ENCODE measurements around the gene SAP30BP.

The SAP30BP gene

DNA sequence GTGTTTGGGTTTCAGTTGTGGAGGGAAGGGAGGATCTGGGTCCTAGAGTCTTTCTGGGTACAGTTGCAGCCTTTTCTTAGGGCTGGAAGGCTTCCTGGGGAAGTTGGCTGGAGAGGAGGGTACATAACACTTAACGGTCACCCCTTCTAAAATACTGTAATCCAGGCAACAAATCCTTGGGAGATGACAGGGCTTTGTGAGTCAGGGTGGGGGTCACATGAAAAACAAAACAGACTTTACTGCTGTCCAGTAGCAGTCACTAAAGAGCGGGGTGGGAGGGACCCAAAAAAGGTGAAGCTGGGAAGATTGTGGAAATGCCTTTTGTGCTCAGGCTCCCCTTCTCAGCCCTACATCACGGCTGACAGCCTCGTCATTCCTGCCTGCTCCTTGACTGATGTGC, 6.3 kb downstream of the SAP30BP start:
- TF ChIP-seq, protein P1, sequence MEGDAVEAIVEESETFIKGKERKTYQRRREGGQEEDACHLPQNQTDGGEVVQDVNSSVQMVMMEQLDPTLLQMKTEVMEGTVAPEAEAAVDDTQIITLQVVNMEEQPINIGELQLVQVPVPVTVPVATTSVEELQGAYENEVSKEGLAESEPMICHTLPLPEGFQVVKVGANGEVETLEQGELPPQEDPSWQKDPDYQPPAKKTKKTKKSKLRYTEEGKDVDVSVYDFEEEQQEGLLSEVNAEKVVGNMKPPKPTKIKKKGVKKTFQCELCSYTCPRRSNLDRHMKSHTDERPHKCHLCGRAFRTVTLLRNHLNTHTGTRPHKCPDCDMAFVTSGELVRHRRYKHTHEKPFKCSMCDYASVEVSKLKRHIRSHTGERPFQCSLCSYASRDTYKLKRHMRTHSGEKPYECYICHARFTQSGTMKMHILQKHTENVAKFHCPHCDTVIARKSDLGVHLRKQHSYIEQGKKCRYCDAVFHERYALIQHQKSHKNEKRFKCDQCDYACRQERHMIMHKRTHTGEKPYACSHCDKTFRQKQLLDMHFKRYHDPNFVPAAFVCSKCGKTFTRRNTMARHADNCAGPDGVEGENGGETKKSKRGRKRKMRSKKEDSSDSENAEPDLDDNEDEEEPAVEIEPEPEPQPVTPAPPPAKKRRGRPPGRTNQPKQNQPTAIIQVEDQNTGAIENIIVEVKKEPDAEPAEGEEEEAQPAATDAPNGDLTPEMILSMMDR (IDR thresholded peaks at IDR 0.05; ENCODE audit: extremely low read depth, missing control alignments), result no peak

GRCh38 chr17:75676461-75676860, 9.3 kb downstream of the SAP30BP start:
- TF ChIP-seq, protein P1 (IDR thresholded peaks at IDR 0.05; ENCODE audit: extremely low read depth, missing control alignments), result no peak
- DNase-seq (ENCODE audit: low spot score), result no peak

More for the DNA sequence above, 6.3 kb downstream of the SAP30BP start:
- no peak for DNase-seq (ENCODE audit: low spot score)

GRCh38 chr17:75679706-75680211, 12.6 kb downstream of the SAP30BP start:
- TF ChIP-seq, protein P1 (IDR thresholded peaks at IDR 0.05; ENCODE audit: extremely low read depth, missing control alignments), result no peak
- no peak for DNase-seq (ENCODE audit: low spot score)

DNA sequence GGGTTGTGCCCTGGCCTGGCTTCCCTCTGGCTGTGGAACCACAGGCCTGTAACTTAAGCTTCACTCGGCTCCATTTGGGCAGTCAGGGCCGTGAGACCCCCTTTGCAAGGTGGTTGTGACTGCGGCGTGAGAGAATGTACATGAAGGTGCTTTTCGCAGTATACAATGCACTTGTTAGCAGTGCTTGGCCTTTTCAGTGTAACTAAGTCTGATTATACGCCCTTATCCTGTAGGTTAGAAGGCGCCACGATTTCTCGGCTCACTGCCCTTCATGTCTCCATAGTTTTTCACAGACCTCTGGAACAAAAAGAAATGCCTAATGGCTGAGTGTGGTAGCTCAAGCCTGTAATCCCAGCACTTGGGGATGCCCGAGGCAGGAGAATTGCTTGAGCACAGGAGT, 13.3 kb downstream of the SAP30BP start:
- DNase-seq (ENCODE audit: low spot score), result no peak
- TF ChIP-seq, protein P1 (IDR thresholded peaks at IDR 0.05; ENCODE audit: extremely low read depth, missing control alignments), result no peak

GRCh38 chr17:75681289-75681688, 14.2 kb downstream of the SAP30BP start:
- TF ChIP-seq, protein P1 (IDR thresholded peaks at IDR 0.05; ENCODE audit: extremely low read depth, missing control alignments), result no peak
- DNase-seq (ENCODE audit: low spot score), result no peak

DNA sequence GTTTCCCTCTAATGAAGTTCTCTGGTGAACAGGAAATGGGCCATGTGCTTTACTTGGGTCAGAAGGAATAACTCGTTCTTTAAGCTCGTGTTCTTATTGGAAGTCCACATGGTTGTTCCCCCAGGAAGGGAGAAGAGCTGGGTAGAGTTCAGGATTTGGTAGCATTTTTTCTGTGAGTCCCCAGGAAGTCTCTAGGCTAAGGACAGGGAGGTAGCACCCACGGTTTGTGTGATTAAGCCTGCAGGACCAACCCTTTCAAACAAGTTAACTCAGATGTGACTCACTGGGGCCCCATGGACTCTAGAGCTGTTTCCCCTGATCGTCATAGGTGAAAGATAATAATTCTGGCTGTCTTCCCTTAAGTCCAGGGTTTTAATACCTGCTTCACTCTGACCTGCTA, 16.4 kb downstream of the SAP30BP start:
- TF ChIP-seq, protein P1 (IDR thresholded peaks at IDR 0.05; ENCODE audit: extremely low read depth, missing control alignments), result no peak
- DNase-seq (ENCODE audit: low spot score), result no peak

DNA sequence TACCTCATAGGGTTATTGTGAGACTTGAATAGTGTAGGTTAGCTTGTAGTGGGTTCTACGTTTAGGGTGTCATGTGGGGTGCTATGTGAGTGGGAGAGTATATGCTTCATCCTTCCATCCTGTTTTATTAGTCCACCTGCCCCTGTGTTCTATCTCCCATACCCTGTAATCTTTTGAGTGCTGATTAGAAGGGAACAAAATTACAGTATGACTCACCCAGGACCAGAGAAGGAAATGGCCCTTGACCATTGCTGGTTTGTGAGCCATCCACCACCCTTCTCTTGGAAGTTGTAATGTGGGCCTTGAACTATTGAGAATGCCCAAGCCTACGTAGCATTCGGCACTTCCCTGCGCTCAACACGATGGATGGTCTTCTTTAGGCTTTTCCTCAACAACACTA, 17.1 kb downstream of the SAP30BP start:
- TF ChIP-seq, protein P1 (IDR thresholded peaks at IDR 0.05; ENCODE audit: extremely low read depth, missing control alignments), result no peak
- DNase-seq (ENCODE audit: low spot score), result no peak
